Fibroblast of skin of left quadriceps (primary cell): Measurements from ENCODE around the gene PAK5.

ENCODE experiments used
- DNase-seq, 2 experiments: peaks; one replicate each; pipeline ENCODE4 v3.0.0-alpha.2; 2013; ENCODE audit warnings: low read depth in 2 of 2

PAK5 gene

DNA sequence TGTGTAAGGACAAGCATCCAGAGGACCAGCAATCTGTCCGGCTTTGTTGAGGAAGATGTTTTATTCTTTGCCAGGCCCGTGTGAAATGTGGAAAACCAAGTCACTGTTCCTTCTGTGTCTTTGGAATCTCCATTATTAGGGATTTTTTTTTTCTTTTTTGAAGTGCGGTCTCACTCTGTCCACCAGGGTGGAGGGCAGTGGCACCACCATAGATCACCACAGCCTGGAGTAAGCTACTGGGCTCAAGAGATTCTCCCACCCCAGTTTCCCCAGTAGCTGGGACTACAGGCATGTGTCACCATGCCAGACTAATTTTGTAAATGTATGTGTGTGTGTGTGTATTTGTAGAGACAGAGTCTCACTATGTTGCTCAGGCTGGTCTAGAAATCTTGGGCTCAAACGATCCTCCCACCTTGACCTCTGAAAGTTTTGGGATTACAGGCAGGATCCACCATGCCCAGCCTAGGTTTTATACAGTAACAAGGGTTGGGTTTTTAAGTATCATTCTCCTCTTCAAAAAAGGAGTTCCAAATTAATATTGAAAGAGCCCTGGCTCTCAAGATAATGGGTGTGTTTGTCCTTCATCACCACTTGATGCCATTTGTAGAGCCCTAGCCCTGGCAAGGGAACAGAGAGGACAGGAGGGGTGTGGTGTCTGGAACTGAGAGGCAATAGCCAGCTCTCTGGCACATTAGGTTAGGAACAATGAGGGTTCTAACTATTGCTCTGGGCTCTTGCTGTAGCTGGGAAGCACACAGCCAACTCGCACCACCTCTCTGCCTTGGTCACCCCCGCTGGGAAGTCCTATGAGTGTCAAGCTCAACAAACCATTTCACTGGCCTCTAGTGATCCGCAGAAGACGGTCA, 321.3 kb downstream of the PAK5 start:
- DNase-seq, result no peak

DNA sequence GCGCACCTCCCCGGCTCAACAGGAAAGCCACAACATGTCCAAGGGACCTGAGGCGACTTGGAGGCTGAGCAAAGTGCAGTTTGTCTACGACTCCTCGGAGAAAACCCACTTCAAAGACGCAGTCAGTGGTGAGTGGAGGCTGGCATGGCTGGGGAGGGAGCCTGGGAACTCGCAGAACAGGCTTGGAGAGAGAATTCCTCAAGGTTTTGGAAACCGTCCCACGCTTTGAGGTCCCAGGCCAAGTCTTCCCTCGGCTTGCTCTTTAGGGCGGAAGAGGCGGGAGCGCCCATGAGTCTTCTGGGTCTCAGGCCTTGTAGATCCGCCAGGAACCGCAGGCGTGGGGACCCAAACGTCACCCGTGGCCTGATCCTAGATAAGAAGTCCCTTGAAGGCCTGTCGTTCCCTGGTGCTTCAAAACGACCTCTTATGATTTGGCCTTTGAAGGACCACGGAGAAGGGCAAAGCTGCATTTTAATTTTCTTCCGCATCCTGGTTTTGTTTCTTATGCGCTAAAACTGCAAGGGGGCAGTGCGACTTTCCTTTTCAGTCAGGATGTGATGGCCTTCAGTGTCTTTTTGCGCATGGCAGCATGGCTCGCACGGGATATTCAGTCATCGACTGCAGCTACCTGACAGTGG, 322.5 kb downstream of the PAK5 start:
- no peak for DNase-seq

DNA sequence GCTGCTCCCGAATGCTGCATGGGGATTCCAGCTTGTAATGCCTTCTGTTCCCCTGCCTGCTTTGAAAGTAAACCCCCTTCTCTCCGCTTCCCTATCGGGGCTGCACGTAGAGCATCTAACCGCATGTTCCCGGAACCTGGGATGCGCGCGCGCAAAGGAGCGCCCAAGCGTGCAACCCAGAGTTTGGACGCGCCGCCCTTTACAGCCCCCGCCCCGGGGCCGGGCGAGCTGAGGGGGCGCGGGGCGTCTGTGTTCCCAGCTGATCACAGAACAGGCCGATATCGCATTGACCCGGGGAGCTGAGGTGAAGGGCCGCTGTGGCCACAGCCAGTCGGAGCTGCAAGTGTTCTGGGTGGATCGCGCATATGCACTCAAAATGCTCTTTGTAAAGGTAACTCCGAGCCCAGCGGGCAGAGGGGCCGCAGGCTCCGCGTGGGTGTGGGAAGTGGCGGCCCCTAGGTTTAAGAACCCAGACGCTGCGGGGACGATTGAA, 323.1 kb downstream of the PAK5 start:
- no peak for DNase-seq

DNA sequence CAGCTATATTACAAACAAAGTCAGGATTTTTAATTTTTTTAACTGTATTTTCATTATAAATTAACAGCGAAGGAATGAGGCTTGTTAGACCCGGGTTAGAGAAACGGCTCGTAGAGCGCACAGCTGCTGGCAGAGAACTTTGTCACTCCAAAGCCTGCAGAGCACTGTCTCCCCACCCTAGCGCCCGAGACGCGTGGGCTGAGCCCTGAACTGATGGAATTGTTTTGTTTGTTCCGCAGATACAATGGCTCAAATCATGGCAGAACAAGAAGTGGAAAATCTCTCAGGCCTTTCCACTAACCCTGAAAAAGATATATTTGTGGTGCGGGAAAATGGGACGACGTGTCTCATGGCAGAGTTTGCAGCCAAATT, 323.7 kb downstream of the PAK5 start:
- no peak for DNase-seq

DNA sequence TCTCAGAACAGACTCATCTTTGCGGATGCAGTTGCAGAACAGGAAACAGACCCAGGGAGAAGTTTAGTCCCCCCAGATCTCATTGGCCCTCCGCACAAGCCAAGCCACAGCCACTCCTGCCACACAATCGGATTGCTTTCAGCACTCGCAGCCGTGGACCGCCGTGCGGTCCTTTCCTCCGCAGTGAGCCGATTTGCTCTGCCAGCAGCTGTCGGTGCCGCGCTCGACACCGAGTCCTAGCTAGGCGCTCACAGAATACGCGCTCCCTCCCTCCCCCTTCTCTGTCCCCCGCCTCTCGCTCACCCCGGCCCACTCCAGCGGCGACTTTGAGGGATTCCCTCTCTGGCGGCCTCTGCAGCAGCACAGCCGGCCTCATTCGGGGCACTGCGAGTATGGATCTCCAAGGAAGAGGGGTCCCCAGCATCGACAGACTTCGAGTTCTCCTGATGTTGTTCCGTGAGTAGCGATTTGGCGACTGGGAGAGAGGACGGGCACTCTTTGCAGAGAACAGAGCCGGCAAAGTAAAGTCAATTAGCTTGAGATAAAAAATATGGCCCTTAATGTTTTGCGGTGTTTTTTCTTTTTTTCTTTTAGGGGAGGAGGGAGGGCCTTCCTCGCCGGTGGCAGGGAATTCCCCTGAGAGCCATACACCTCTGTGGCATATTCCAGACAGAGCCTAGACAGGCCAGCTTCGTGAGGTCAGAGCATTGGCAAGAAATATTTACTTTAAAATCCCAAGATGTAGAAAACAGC, 324.2 kb downstream of the PAK5 start, which contains the start of gene LAMP5:
Gene LAMP5 (plus strand): TSS at position 130 of the 753 bp plus-strand sequence. CDS start 263 bp downstream, at position 393.
- no peak for DNase-seq

DNA sequence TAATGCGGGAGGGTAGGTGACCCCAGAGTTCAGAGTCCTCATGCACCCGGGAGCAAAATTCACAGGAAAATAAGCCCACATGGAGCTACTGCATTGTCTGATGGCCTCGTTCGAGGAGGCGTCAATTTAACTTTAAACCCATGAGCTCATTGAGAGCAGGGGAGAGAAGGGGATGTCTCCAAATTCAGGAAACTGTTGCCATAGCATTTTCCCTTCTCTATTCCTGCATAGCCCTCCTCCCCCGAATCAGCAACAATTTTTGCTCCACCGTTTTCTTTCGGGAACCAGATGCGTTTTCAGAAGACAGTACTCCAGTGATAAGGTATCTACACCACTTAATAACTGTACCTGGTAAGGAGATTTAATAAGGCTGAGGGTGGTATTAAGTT, 324.8 kb downstream of the PAK5 start:
- no peak for DNase-seq

DNA sequence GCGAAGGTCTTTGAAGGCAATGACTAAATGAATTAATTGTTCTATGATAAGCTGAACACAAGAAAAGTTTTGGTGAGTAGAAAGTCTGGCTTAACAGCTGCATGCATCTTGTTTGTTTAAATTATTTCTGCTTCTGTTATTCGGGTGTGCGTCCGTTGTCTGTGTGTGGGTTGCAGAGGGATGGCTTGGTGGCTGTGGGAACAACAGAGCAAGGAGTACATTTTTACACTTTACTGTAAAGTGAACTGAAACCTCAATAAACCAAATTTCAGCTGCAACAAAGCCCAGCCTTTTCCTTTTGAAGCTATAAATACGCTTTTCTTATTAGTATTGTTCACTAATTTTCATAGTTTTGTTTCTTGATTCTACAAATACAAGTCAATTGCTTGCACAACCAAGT, 328.0 kb downstream of the PAK5 start:
- no peak for DNase-seq

DNA sequence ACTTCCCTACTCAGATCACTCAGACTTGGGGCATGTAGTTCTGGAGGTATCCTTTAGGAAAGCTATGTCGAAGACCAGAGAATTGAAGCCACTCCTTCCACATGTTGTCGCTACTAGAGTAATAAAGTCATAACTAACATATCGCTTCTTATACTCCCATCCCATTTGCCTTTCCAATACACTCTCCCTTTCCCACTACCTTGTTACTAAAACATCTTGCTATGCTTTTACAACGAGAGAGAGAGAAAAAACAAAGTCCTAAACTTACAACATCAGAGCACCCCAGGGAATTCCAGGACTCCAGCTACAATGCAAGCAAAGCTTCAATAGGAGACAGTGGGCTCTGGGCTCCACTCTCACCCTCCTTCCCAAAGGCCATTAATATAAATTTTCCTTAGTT, 329.6 kb downstream of the PAK5 start:
- DNase-seq, result no peak

DNA sequence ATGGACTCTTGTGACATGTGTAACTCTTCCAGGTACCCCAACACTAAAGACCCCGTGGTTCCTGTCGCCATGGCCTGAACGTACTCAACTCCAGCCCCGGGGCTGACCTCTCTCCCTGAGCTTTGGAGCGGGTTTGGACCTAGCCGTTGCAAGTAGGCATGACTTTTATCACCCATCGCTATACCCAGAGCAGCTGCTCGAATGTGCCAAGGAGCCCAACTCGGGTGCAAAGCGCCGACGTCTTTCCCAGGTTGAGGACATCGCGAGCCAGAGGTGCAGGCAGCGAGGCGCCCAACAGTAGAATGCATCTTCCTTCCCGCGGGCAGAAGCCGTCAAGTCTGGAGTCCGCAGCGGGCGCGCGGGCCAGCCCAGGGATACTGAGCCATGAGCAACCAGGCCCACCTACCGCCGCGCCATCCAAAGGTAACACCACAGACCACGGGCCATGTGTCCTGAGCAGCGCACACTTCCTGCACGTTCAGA, 330.1 kb downstream of the PAK5 start:
- DNase-seq, result no peak

DNA sequence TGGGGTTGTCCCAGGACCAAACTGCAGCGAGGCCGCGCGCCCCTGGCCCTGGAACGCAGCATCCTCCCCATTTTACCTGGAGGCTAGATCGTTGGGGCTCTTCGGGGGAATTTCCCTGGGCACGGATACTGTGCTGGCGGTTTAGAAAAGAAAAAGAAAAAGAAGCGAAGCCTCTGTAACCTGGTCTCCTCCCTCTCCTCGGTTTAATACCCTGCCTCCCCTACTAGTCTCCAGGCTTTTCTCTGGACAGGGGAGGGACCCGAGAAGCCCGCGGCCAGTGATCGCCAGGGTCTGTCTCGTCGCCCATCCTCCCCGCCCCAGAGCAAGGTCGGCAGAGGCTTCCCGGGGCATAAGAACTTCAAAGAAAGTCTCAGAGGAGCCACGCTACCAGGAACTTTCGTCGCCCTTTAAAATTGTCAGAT, 330.6 kb downstream of the PAK5 start:
- no peak for DNase-seq

DNA sequence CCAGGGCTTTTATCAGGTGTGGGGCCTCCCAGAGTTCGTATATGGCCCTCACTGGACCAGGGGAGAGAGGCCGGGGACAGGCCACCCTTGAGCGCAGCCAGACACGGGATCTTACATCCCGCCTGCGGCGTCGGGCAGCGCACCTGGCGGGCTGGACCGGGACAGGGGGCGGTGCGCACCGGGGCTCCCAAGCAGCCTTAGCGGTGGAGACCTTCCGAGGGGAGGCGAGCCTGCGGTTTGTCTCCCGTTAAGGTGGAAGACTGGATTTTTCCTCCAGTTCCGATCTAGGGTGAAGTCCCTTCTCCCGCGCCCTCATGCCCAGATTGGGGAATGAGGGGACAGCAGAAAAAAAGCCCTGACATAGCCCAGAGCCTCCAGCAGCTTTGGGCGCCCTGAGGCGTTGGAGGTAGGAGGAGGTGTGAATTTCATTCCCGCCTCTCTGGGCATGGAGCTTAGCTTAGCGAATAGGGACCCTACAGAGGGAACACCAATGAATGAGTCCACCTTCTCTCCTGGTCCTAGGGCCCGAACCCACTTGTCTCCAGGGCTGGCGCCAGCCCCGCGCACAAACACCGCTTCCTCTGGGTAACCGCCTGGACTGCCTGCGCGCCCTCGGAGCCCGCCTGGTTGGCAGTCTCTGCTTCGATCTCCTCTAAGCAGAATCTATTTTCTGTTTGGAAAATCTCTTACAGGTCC, 331.2 kb downstream of the PAK5 start:
- DNase-seq, result no peak

DNA sequence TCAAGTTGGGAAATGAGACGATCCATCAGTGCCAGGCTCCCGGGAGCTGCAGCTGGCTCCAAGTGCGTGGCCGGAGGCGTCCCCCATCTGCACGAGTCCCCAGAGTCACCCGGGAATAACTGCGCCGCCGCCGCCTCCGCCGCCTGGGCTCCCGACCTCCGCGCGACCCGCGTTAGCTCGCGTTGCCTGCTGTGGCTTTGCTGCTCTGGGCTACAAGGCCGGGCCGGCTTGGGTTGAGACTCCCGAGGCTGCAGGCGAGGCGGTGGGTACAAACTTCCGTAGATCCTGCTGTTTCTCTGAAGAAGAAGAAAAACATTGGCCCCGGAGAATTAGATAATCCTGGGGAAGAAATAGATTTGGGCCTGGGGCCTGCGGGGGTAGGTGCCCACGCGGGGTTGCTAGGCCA, 331.9 kb downstream of the PAK5 start:
- DNase-seq, result no peak

DNA sequence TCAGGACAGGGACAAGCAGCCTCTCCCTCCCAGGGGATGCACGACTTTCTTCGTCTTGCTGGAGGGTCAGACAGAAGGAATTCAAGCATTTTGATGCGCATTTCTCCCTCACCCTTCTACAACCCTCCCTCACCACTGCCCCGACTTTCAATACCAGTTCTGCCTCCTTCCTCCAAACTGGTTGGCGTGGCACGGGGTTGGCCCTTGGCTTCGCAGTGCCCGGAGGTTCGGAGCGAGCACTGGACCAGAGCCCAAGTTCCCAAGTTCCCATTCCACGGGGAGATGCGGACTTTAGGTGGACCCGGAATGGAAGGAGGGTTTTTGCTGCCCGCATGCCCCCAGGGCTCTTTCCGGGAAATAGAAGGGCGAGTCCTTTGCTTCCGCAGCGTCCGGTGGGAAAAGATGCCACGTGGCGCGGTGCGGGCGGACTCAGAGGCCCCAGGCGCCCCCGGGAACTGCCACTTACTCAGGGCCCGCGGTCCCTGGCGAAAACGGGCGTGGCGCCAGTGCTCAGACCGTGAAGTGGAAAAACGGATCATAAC, 332.5 kb downstream of the PAK5 start:
- no peak for DNase-seq

DNA sequence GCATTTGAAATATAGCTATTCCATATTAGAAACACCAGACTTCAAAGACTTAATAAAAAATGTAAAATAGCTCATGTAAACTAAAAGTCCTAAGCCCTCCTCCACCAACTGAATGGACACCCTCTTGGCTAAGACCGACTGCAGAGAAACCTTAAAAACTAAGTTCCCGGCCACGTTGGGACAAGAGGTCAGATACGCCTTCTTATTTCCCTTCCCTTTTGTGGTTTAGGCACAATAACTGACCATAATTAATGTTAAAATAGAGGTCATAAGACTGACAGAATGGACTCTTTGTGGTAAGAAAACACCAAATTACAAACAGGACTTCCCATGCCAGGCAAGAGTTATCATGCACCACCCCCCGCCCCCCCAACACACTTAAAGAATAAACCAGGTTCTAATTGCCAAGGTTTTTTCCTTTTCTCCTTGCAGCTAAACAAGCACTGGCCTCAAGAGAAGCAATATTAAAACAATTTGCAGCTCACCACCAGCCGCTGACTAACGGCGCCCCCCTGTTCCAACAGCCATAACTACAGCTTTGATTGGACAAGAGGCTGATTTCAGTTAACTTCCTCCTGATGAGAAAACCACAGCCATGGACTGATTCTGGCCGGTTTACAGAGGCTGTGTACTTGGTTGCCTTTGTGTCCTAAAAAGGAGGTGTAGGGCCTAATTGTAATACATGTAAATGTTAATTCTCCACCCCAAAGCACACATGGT, 335.2 kb downstream of the PAK5 start:
- peak; percentile 36 to 40 for DNase-seq

DNA sequence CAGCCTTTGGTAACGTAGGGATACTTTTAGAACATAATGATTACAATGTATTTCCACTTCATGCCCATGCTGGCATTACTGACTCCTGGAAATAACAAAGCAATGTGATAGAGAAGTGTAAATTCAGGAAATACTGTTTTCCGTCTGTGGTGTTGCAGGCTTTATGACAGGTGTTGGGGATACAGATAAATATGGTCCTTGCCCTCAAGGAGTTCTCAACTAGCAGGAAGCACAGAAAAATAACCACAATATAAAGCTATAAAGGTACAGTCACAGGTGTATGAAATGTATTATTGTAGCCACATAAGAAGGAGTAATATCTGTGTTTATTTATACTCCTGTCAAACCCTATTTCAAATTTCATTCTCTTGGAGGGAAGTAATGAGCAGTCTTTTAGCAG, 337.4 kb downstream of the PAK5 start:
- no peak for DNase-seq

DNA sequence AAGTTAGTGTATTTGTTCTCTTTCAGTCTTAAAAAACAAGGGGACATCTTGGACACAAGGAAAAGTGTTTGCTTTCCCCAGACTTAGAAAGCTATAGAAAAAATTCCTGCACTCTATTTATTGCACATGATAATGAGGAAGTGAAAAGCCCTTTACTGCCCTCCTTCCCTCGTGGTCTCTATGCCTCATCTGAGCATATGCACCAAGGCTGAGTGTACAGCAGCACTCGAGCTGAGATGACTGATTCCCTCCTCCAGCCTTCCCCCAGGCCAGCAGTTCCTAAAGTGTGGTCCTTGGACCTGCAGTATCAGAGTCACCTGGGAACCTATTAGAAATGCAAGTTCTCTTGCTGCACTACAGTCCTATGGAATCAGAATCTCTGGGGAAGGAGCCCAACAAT, 338.8 kb downstream of the PAK5 start:
- DNase-seq, result no peak

DNA sequence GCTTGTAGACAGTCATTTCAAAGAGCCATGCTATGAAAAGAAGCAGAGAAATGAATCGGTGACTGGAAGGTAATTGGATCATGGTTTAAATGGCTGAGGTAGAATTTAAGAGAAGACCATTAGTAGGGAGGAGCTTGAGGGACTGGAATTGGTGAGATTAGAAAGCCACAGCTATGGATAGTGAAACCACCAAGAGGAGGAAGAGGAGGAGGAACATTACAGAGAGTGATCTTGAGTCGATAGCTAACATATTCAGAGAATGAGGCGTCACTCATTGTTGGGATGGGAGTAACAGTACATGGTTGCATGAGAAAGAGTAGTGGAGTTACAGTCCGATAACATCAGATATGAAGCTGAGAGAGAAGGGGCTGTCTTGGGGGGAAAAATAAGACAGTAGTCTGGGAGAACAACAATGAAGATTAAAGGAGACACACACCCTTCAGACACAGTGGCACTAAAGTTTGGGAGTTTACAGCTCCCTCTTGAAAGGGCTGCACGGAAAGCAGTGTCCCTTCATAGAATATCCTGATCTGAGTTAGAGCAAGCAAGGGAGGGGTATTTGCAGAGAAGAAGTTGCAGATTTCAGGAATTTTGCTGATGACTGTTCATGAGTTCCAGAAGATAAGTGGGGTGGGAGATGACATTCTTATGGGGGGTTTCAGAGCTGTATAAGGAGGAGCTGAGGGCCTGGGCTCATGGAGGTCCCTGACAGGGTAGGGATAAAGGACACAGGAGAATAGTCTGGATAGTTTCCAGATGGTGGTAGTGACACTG, 339.6 kb downstream of the PAK5 start:
- no peak for DNase-seq

DNA sequence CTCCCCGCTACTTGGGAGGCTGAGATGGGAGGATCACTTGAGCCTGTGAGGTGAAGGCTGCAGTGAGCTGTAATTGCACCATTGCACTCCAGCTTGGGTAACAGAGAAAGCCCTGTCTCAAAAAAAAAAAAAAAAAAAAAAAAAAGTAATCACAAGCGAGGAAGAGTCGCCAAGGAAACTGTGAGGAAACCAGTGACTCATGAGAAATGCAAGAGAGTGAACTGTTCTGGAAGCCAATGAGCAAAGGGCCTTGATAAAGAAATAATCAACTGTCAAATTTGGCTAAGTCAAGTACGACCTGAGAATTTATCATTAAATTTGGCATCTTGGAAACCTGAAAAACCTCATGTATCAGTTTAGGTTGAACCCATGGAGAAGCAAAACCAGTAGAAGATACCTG, 340.6 kb downstream of the PAK5 start:
- no peak for DNase-seq

DNA sequence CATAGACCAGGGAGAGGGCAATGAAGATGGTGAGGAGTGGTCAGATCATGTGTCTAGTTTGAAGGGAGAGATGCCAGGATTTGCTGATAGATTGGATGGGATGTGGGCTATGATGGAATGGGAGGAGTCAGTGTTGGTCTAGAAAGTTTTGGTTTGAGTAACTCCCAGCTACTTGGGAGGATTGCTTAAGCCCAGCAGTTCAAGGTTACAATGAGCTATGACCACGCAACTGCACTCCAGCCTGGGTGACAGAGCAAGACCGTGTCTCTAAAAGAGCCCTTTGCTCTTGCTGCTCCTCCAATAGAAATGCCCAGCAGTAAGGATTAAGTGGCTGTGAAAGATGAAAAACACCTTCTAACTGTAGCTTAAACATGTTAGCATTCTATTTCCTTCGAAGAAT, 342.7 kb downstream of the PAK5 start:
- DNase-seq, result no peak

DNA sequence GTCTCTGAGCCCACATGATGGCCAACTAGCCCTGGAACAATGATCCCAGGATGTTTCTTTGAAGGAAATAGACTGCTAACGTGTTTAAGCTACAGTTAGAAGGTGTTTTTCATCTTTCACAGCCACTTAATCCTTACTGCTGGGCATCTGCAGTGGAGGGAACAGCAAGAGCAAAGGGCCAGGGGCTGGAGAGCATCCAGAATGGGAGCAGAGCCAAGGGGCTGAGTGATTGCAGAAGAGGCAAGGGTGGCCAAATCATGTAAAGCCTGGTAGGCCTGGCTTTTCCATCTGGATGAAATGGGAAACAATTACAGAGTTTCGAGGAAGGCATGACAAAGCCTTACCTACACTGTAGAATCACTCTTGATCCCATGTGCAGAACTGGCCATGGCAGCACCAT, 343.2 kb downstream of the PAK5 start:
- no peak for DNase-seq
